HCEC 1CT (cell line): ENCODE data around the gene OR10J5.
"Not testable (repeated sequence)": the region's sequence is repeated elsewhere in the genome, so short reads cannot be mapped to it uniquely, and the experiment has no call there.

ENCODE experiments used
- DNase-seq: peaks from one replicate; pipeline ENCODE4 v3.0.0-alpha.2; 2017

The OR10J5 gene, protein sequence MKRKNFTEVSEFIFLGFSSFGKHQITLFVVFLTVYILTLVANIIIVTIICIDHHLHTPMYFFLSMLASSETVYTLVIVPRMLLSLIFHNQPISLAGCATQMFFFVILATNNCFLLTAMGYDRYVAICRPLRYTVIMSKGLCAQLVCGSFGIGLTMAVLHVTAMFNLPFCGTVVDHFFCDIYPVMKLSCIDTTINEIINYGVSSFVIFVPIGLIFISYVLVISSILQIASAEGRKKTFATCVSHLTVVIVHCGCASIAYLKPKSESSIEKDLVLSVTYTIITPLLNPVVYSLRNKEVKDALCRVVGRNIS

DNA sequence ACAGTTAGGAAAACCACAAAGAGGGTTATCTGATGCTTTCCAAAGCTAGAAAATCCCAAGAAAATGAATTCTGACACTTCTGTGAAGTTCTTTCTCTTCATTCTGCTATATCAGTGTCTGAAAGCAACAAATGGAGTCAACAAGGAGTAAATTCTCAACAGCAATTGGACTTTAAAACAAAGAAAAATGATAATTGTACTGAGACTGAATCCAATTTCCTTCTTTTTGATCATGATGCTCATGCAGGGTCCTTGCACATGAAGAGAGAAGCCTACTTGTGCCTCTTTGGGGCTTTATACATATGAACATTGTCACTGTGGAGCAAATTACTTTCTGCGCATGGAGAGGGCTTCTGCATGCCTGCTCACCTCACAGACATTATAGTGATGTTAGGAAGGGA, at the start of gene OR10J5:
TSS of gene OR10J5 (minus strand) at position 101 of the 400 bp plus-strand sequence. CDS start at position 101, 0 bp downstream.
- no peak for DNase-seq

DNA sequence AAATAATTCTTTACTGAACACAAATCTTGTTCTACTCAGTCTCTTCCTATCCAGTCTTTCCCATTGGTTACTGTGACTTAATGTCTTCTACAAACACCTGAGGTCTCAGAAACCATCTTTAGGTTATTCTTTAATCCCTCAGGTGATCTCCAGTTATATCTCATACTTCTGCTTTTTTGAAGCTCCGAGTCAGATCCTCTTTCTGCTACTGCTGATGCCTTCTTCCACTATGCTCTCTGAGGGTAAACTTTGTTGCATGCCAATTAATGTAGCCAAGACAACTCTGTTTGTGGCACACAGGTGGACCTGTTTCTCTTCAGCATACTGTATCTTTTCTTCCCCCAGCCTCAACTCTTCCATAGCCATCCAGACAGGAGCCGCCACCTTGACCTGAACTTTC, 48.7 kb upstream of the OR10J5 start:
- DNase-seq, result no peak

DNA sequence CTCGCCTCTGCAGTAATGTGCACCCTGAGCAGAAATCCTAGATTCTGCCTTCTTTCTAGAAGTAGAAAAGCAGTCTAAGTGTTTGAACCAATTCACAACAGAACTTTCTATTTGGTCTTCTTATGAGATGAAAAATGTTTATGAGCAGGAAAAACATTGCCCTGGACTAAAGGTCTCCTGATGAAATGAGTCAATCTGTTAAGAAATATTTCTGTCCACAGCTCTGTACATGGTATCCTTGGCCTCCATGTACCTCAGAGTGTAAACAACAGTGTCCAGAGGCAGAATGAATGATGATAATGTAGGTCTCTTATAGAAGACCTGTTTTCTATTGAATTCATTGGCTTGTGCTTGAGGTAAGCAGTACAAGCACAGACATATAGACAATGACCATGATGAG, 45.6 kb upstream of the OR10J5 start:
- DNase-seq, result peak; percentile 32

DNA sequence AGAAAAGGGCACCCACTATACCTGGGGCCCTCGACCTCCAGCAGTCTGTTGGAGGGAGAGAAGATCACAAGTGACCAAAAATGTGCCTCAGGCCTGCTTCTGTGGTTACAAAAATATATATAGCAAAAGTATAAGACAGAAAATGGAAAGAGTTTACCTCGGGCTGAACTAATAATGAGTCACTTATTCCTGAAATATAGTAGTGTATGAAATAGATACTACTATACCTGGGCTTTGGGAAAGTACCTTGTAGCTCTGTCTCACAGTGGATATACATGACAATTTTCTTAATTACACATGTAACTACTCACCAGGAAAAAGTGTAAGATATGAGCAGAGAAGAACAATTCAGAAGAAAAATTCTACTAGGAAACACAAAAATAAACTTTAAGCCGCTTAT, 44.5 kb upstream of the OR10J5 start:
- DNase-seq, result no peak

DNA sequence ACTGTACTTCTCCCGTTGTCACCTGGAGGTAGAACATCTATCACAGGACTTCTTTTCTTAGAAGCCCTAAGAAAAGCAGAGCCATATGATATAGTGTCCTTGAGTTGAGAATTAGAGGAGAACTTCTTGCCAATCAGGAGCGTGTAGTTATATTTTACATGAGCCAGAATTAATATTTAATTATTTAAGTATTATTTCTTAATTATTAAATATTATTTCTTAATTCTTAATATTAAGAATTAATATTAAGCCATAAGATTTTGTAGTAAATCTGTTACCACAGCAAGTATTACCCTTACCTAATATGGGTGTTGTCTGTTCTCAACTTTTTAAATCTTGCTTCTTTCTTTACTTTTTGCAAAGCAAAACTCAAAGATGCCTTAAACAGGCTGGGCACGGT, 41.6 kb upstream of the OR10J5 start:
- no peak for DNase-seq

DNA sequence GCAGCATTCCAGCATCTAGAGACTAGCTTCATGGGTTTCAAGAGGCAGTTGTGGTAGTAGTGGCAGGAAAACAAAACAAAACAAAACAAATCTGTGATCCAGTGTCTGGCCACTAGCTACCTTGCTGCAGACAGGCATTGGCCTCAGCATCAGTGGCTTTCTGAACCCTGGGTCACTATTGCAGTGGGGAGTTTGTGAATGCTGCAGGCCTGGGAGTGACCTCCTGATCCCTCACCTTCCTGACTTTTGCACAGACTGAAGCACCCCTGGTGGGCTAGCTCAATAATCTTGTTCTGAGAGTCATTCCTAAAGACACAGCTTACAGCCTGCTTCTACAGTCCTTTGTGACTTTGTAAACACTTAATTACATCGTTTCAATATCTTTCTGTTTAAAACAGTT, 26.9 kb upstream of the OR10J5 start:
- no peak for DNase-seq

DNA sequence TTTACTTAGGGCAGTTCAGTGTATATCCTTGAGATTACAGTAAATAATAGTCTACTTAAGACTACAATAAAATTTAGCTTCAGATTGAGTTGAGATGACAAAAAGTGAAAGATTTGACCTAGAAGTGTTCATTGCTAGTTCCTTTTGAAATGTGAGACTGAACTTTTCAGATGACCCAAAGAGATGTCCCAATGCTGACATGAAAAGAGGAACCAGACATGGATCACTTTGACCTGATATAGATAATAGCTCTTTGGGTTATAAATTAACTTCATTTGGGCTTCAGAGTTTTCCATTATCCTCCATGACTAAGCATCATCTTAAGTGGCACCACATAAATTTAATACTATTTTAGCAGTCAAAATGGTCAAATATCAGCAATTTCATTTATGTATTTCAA, 25.7 kb upstream of the OR10J5 start:
- no peak for DNase-seq

DNA sequence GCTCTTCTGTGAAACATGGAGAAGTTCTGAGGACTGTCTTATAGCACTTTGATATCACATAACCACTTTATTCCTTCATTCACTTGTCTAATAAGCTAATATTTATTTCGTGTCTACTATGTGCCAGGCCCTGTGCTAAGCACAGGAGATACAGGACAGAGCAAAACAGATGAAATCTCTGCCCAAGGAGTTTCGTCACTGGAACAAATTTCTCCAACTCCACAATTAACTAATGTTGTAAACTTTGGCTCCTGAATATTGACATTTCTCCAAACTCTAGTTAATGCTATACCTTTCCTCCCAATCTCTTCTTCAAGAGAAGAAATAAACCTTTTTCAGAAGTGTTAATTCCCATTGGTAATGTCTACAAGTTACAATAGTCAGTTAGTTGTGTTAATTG, 24.8 kb upstream of the OR10J5 start:
- DNase-seq, result no peak

DNA sequence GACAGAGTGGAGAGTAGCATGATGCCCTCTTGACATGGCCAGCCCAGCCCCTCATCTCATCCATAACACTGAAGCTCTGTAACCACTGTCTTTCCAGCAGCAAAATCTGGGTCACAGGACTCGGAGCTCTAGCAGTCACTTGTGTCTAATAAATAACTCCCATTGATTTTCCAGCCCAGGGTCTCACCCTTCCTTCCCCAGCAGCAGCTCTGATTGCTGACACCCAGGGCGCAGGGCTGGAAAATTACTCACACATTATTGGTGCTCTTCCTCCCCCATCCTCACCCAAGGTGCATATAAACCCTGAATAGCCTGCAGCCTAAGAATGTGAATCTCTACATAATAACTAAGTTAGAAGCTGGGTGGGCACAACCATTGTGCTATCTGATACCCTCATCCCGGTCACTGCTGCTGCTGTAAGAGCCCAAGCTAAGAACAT, 21.1 kb upstream of the OR10J5 start:
- DNase-seq, result no peak

DNA sequence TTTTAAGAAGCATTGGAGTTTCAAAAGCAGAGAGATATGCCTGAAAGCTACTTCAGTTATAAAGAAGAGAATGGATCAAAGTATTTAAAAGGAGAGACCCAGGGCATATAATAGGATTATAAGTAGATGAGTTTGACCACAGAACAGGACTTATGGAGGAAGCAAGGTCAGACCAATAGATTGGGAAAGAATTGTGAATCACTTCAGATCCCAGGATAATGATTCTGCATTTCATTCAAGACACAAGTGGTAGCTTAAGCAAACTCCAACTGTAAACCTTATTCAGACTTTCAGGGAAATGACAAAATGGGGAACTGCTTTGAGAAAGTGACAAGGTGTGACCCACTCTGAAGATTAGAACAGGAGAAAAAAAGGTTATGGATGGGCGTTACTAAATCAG, 18.9 kb upstream of the OR10J5 start:
- peak; percentile 65 for DNase-seq

DNA sequence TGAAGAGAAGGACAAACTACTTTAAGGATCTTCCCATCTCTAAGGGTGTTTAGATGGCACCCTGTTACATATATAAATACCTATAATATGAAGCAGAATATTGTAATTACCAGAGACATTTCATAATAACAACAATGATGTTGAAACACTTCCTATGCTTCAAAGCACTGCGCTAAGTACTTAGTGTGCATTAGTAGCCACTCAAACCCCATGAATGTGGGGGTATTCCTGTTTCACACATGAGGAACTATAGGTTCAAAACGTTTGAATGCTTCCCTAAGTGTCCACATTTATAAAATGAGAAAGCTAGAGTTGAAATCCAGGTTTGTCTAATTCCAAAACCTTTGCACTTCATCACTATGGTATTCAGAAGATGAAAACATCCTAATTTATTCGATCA, 18.5 kb upstream of the OR10J5 start:
- DNase-seq, result peak; percentile 27

DNA sequence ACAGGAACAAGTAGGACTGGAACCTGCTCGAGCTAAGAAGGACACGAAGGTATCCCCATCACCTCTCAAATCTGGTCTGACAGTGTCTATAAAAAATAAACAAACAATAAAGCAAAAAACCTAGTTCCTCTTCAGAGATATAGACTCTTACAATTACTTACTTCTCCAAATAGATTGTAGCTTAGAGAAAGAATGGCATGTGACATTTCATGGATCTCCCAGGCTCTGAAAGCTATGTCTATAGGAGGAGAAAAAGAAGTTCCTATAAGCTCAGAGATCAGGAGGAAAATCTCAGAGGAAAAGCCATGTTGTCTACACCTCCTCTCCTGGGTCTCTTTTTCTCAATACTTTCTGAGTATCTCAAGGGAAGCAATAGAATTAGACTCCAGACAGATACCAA, 12.3 kb upstream of the OR10J5 start:
- DNase-seq, result no peak

DNA sequence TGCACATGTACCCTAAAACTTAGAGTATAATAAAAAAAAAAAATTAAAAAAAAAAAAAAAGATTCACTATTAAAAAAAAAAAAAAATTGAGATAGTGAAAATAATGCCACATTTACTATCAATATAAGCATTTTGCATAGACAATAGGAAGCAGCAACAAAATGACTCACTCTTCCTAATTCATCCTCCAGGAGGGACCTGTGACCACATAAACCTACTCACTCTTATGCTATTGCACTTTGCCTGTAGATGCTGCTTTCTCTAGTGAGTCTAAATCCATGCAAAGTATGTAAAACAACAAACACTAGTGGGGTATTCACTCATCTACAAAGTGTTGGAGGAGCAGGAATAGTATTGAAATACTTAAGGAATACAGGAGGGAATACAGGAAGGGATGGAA, 2.9 kb downstream of the OR10J5 start:
- peak; percentile 68 for DNase-seq

DNA sequence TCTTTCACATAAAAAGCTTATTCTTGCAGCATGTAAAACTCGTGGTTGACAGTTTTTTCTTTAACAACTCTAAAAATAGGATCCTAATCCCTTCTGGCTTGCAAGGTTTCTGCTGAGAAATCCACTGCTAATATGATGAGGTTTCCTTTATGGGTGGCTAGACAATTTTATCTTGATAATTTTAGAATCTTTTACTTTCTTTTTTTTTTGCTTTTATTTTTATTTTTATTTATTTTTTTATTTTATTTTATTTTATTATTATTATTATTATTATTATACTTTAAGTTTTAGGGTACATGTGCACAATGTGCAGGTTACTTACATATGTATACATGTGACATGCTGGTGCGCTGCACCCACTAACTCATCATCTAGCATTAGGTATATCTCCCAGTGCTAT, 11.0 kb downstream of the OR10J5 start:
- DNase-seq, result not testable (repeated sequence)

DNA sequence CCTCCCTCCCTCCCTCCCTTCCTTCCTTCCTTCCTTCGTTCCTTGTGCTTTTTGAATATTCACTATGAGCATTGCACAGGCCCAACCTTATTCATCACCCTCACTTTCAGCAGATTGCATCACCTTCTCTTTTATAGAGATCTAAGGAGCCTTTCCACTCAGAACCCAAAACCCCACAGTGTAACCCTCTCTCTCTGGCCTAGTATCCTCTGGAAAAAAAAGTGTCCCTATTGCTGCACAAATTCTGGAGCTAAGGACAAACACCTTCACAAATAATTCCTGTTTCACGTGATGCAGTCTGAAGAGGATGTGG, 25.6 kb downstream of the OR10J5 start:
- DNase-seq, result no peak

DNA sequence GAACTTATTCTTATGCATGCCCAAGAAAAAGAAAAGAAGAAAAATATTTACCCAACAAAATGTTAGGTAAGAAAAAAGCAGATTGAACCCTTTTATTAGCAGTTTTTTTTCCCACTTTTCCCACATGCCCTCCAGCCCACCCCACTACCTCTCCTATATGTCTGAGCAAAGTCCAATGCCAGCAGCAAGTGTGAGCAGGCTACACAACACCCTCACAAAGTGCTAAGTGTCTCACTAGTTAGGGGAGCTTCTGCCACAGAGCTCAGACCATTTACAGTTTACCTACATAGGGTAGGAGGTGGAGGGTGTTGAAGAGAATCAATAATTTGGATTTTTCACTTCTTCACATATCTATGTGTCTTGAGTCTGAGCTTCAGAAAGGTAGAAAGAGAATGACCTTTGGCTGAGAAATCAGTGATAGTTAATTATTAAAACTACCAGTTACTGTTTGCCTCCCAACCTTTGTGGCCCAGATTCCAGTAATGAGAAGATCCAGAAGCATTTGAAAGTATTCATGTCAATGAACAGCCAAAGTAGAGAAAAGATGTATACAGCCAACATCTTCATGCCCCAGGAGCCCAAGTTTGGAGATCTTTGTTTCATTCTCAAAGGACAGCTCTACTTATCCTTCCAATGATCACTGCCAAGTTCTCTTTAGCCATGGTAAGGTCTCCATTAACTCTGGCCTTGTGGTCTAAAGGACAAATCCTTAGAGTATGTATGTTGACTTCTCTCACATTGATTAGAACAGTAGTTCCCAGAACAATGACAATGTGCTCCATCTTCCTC, 26.2 kb downstream of the OR10J5 start:
- no peak for DNase-seq

DNA sequence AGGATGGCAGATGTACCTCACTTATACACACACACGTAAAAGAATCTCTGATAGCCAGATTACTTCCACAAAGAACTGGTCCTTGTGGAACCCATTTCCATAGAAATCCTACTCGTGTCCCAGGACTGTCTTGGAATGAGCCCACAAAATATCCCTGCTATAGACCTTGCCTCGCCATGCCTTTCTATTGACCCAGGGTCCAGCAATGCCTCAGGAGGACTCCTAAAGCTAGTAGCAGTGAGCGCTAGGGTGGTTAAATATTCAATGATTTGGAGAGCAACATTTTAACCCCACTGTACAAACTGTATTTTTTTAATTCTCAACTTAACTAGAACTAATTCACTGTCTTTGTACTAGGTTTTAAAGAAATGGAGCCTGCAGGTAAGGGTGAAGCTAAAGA, 26.9 kb downstream of the OR10J5 start:
- no peak for DNase-seq

DNA sequence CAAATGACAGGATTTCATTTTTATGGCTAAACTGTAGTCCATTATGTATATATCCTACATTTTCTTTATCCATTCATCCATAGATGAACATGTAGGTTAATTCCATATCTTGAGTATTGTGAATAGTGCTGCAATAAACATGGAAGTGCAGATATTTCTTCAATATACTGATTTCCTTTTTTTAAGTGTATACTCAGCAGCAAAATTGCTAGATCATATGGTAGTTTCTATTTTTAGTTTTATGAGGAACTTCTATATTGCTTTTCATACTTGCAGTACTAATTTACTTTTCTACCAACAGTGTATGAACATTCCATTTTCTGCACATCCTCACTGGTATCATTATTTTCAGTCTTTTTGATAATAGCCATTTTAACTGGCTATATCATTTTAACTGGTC, 30.1 kb downstream of the OR10J5 start:
- no peak for DNase-seq

DNA sequence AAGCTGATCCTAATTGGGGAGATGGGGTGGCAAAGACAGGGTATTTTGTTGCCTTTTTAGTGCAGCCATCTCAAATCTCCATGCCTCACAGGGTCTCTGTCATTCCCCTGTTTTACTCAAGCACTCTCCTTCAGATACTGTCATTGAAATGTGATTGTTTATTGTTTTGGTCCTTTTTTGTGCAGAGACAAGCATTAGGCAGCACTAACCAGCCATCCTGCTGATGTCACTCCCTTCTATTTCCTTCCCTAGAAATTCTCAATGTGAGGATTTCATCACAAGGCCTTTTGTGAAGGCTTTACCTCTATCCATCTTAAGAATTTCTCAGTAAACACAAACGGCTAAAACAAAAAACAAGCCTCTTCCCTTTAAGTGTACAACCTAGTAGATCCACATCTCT, 34.7 kb downstream of the OR10J5 start:
- DNase-seq, result no peak

DNA sequence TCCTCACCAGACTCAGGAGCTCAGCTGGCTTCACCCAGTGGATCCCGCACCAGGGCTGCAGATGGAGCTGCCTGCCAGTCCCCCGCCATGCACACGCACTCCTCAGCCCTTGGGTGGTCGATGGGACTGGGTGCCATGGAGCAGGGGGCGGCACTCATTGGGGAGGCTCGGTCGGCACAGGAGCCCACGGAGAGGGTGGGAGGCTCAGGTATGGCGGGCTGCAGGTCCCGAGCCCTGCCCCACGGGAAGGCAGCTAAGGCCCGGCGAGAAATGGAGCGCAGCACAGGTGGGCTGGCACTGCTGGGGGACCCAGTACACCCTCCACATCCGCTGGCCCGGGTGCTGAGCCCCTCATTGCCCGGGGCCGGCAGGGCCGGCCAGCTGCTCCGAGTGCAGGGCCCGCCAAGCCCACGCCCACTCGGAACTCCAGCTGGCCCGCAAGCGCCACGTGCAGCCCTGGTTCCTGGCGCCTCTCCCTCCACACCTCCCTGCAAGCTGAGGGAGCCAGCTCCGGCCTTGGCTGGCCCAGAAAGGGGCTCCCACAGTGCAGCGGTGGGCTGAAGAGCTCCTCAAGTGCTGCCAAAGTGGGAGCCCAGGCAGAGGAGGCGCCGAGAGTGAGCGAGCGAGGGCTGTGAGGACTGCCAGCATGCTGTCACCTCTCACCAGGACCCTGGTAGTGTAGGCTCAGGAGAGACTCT, 41.1 kb downstream of the OR10J5 start:
- not testable (repeated sequence) for DNase-seq

DNA sequence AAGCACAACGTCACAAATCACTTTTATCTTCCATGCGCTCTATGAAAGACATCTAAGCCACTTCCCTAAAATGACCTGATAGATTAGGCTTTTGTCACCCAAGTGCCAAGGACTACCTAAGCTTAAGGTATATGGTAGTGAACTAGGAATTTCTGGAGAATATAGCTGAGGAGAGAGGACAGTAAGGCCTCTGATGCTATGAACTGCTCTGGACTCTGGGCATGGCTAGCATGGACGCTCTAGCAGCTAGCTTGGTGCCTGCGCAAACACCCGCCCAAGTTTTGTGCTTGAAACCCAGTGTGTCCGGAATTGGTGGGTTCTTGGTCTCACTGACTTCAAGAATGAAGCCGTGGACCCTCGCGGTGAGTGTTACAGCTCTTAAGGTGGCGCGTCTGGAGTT, 42.5 kb downstream of the OR10J5 start:
- DNase-seq, result no peak

DNA sequence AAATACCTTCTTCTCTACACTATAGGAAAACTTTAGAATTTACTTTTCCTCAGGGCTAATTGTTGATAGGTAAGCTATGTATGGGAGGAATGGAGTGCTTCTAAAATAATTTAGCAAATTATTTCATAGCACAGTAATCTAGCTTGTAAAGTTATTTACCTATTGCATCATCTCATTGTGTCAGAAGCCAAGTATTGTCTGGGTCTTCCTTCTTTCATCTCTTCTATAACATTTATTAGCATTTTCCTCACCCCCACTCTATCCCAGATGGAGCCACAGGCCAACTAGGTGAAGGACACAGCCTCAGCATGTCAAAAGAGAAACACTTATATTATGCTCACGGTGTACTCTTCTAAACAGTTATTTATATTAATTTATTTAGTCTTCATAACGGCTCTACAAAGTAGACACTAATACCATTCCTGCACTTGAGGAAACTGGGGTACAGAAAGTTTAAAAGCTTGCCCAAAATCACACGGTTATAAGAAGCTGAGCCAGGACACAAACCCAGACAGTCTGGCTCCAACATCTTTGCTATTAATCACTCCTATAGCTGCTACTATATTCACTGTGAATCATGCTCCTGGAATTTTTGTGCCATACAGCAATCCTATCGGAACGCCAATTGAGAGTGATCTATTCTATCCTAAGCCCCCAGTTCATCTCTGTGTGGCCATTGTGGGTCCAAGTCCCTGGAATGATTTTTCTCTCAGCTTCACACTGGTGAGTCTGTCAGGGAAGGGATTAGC, 43.1 kb downstream of the OR10J5 start:
- DNase-seq, result peak; percentile 86
